ENCODE measurements around the gene CDK18.

DNA sequence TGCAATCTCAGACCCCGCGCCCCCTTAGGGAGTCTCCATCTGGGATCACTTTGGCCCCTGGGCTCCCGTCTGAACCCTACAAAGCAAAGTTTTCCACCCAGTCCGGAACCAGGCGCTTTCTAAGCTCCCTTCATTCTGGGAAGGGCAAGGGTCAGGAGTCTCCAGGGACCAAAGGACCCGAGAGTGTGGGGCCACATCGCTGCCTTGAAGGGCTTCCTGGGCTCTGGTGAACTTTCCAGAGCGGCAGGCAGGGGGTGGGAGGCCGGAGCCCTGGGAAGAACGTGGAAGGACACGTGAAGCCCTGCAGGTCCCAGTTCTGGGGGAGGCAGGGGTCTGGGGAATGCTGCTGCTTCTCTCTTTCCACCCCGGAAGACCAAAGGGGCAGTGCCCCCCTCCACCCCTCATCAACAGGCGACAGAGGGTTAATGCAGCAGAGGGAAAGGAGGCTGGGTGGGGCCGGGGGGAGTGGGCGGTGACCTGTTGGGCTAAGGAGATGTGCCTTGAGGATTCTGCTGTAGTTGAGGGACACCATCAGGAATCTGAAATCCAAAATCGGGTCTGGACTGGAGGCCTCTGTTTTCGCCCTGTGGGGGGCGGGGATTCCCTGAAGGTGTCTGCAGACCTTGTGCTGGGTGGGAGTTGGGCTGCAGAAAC lies 734 bp downstream of the CDK18 start:
- TF ChIP-seq RBM17 (IDR thresholded peaks at IDR 0.05; ENCODE audit: borderline replicate concordance, low read depth, low read length) (no peak), POLR2A (conservative IDR thresholded peaks at IDR 0.05) (no peak)
